NCI-H2196 (cell line): ENCODE results near the gene LCE1C.

Experiments
- DNase-seq: peaks from one replicate; lab custom pipeline; 2025; ENCODE audit not compliant: unreplicated experiment; lab: John Stamatoyannopoulos, UW

Gene LCE1C, protein sequence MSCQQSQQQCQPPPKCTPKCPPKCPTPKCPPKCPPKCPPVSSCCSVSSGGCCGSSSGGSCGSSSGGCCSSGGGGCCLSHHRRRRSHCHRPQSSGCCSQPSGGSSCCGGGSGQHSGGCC

DNA sequence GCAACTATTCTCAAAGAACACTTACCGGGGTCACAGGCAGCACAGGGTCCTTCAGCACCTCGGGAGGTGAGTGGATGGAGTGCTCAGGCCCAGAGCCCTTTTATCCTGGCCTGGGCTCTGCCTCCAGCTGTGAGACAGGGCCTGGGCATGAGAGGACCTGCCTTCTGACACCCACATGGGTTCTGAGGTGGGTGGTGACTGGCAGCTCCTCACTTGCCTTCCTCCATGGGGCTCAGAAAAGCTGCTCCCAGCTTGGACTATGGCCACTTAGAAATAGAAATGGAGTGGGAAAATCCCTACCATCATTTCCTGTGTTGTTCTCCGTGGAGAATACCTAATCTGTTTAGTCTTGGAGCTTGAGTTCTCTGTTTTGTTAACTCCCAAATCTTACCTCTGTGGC is at the start of gene LCE1C:
Gene LCE1C (minus strand): TSS at position 76 of the 400 bp plus-strand sequence. CDS start 1,173 bp downstream, outside the sequence.
- DNase-seq: no peak

DNA sequence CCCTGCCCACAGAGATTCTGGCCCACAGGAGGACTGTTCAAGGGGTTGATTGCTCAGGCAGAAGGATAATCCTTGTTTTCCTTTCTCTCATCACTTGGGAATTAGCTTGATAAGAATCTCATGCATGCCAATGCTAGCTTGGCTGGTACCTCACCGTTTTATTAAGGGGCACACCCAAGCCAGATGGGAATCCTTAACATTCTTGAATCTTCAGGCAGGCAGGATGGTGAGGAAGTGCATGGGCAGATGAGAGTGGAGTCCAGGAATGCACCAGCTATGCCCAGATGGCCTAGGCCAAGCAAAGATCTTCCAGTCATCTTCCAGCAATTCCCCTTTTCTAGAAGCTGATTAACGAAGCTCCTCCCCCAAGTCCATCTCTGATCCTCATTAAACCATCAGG is 49.2 kb upstream of the LCE1C start:
- no peak for DNase-seq

DNA sequence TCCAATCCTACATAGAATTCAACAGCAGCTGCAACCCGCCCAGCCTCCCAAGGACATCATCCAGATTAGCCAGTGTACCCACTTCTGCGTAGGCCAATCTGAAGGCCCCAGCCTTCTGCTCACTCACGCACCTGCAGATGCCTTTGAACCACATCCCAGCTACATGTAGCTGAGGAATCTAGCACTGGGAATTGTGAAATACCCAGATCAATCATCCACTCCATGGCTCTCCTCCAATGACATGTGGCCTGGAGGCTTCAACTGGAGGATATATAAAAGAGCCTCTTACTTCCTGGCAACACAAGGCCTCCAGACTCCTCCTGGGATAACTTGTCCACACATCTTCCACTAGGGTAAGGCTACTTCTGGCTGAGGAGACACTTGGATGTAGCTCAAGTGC is 36.1 kb upstream of the LCE1C start, which contains the start of gene LCE6A:
Gene LCE6A (plus strand): TSS at position 301 of the 400 bp plus-strand sequence. CDS start 665 bp downstream, outside the sequence.
- DNase-seq: no peak

DNA sequence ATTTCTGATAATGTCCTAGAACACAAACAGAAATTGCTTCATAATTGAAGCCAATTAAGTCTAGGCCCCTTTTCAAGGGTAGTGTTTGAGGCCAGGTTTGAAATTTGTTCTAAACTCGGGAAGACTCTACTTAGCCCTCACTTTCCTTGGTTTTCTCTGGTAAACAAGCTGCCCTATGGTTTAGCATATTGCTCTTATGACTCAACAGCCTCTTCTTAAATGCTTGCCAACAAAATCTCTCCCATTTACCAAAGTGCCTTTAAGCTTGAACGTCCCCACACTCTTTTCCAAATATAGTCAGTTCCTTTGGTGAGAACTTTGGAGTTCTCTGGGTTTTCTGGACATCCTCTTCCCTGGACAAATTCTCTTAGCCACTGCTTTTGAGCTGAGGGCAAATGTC is 30.4 kb upstream of the LCE1C start:
- no peak for DNase-seq

DNA sequence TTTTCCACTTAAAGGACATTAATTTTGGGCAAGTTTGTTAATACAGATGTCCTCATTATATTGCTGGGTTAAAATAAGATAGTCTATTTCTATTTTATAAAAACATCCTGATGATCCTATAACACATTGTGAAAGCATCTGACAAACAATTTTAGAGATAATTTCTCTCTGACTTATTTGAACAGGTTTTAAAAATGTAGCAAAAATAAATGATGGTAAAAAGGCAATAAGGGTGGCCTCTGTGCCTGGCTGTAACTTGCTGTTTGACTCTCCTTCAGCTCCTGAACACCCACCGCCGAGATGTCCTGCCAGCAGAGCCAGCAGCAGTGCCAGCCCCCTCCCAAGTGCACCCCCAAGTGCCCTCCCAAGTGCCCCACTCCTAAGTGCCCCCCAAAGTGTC is 20.7 kb upstream of the LCE1C start, which contains the start of gene LCE1A:
Gene LCE1A (plus strand): TSS at position 301 of the 400 bp plus-strand sequence. CDS start 0 bp downstream, at position 301.
- no peak for DNase-seq

DNA sequence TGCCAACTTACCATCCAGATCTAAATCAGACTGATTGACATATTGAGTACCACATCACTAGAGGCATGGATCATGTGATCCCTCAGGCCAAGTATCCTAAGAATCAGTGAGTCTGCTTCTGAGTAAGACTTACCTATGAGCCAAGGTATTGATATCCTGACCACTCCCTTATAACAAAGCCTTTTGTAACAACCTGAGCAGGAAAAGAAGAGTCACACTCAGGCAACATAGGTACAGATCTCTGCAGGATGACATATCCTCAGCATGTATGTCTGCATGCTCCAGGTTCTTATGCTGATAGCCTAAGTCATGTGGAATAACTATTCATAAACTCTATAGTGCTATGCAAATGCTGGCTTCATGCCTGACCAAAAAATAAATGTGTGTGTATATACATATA is 18.5 kb upstream of the LCE1C start:
- DNase-seq: no peak

DNA sequence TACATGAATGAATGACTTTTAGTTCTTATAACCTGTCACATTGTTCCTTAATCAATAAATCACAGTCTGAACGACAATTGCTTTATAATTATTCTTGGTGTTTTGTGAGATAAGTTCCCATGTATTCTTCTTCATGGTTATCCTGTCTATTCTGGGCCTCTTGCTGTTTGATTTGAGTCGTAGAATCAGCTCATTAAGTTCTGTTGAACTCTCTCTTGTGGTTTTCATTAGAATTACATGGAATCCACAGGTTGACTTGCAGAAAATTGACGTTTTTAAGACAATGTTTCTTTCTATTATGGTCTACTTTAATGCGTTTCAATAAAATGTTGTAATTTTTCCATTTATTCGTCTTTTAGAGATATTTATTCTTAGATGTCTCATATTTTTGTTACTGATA is 16.8 kb upstream of the LCE1C start:
- no peak for DNase-seq

DNA sequence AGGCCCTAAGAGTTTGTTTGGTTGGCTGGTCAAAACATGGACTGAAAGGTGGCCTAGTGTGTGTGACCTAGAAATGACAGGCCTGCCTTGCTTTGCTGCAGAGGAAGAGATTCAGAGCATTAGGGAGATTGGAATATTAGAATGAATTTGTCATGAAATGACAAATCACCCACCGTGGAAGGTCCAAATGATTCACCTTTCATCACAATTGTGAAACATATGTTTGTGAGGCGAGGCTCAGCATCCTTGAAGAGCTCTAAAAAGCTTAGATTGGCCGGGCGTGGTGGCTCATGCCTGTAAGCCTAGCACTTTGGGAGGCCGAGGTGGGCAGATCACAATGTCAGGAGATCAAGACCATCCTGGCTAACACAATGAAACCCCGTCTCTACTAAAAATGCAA is 10.9 kb upstream of the LCE1C start:
- DNase-seq: no peak

DNA sequence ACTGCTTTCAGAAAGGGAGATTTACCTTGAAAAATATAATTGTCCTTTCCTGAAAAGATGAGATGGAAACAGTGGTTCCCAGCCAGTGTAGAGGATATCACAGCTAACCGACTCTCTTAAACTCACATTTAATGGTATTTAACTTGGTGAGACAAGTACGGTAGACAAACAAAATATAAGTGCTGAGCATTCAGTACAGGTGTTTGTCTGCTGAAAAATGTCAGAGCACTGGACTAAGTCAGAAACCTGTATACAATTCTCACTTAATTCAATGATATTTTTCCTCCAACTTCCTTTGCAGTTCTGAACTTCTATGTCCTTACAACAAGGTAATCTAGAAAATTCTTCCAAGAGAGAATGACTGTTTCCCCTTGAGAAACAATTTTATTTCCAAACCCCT is 5.2 kb upstream of the LCE1C start, which contains the start of gene LCE1B:
Gene LCE1B (plus strand): TSS at position 301 of the 400 bp plus-strand sequence. CDS start 476 bp downstream, outside the sequence.
- no peak for DNase-seq

DNA sequence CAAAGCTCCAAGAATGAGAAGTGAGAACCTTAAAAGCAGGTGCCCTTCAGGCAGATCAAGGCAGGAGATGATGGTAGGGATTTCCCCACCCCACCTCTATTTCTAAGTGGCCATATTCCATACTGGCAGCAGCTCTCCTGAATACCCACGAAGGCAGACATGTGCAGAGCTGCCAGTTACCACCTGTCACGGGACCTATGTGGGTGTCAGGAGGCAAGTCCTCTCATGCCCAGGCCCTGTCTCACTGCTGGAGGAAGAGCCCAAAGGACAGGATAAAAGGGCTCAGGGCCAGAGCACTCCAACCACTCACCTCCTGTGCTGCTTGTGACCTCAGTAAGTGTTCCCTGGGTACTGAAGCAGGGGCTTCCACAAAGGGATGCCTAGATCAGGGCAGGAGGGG is 4.6 kb upstream of the LCE1C start:
- no peak for DNase-seq

DNA sequence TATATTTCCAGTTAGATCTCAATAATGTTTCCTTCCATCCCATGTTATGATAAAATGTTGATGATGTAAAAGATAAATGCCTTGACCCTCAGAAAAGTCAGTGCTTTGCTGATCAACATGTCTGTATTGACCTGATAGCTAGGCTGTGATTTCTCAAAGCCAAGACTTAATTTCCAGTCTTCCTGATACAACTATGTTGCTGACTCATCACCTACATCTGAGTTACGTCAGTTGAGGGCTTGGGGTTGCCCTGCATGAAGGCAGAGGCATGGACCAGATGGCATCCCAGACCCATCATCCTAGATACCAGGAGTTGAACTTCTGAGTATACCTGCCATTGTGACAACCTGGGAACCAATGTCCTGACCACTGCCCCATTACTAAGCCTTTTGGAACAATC is 5.1 kb downstream of the LCE1C start:
- no peak for DNase-seq

DNA sequence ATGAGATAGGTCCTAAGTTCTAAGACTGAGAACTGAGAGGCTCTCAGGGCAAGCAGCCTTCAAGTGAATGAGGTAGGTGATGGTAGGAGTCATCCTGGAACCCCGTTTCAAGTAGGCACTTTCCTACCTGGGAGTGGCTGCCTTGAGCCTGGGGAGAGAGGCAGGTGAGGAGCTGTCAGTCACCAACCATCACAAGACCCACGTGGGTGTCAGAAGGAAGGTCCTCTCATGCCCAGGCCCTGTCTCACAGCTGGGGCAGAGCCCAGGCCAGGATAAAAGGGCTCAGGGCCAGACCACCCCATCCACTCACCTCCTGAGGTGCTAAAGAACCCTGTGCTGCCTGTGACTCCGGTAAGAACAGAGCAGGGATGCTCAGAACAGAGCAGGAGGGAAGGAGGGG is 10.0 kb downstream of the LCE1C start, which contains the start of gene LCE1D:
Gene LCE1D (plus strand): TSS at position 301 of the 400 bp plus-strand sequence. CDS start 1,074 bp downstream, outside the sequence.
- no peak for DNase-seq

DNA sequence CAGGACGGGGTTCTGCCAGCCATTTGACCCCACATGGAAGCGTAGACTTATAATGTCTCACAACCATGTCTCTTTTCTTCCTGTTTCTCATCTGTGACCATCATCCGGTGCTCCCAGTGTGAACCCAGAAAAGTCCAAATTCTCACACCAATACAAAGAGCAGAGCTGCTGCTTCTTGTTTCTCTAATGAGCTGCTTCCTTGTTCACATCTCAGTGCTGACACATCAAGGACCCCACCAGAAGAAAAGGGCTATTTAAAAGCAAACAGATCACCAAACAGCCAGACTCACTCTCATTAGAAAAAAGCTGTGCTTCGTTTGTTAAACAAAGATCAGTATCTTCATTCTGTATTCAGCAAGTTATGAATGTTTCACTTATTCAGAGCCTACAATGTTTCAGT is 10.8 kb downstream of the LCE1C start:
- no peak for DNase-seq

DNA sequence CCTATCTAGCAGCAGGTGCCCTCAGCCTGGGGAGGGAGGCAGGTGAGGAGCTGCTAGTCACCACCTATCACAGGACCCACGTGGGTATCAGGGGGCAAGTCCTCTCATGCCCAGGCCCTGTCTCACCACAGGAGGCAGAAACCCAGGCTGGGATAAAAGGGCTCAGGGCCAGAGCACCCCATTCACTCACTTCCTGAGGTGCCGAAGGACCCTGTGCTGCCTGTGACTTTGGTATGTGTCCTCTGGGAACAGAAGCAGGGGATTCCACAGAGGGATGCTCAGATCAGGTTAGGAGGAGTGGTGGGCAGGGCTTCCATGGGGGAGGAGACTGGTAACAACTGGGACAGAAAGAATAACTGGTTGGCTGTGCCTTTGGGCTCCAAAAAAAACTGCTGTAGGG is 20.4 kb downstream of the LCE1C start, which contains the start of gene LCE1E:
Gene LCE1E (plus strand): TSS at position 181 of the 400 bp plus-strand sequence. CDS start 1,043 bp downstream, outside the sequence.
- DNase-seq: no peak

DNA sequence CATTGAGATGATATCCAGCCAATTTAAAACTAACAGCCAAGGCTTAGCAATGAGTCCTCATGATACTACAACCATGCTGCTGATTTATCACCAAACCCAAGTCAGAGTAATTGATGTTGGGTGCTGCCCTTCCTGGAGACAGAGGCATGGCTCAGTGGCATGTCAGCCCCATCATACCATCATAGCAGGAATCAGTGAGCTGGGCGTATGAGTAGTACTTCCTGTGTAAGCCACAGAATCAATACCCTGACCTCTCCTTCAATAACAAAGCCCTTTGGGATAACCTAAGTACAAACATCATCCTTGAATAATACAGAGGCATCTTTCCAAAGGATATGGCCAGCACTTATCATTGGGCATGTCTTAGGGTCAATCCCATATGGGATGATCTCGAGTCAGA is 23.4 kb downstream of the LCE1C start:
- no peak for DNase-seq

DNA sequence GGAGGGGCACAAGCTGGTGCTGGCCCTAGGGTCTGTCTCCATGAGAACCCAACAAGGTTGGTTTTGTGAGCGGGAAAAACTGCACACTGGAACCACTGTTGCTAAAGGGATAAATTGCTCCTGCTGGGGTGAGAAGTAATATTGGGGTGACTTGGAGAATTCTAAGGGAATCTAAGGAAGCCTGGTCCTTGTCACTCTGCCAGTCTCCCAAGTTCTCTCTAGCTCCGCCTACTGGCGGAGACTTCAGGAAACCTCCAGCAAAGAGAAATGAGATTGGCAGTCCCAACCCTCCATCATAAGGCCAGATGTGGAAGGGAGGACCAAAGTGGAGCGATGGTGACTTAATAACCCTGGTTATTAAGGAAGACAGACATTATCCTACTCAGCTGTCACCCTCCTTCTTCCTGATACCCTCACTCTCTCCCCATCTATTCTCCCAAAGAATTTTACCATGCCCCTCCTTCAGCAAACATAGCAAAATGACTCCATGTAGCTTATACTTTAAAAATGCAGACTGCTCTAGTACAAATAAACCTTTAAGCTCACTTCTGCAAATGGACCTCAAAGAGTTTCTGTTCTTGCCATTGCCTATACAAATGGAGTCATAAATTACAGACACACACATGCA is 28.8 kb downstream of the LCE1C start:
- no peak for DNase-seq

DNA sequence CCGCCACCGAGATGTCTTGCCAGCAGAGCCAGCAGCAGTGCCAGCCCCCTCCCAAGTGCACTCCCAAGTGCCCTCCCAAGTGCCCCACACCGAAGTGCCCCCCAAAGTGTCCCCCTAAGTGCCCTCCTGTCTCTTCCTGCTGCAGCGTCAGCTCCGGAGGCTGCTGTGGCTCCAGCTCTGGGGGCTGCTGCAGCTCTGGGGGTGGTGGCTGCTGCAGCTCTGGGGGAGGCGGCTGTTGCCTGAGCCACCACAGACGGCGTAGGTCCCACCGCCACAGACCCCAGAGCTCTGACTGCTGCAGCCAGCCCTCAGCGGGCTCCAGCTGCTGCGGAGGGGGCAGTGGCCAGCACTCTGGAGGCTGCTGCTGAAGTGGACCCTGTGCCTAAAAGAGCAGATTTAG is 30.1 kb downstream of the LCE1C start:
- no peak for DNase-seq

DNA sequence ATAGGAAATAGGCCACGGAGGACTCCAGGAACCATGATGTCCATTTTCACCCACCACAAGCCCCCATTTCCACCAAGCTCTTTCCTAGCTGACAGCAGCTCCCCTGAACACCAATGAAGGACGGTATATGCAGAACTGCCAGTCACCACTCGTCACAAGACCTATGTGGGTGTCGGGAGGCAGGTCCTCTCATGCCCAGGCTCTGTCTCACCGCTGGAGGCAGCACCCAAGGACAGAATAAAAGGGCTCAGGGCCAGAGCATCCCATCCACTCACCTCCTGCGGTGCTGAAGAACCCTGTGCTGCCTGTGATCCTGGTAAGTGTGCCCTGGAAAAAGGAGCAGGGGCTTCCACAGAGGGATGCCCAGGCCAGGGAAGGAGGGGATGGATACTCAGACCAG is 31.6 kb downstream of the LCE1C start, which contains the start of gene LCE1F:
Gene LCE1F (plus strand): TSS at position 266 of the 400 bp plus-strand sequence. CDS start 1,232 bp downstream, outside the sequence.
- DNase-seq: no peak

DNA sequence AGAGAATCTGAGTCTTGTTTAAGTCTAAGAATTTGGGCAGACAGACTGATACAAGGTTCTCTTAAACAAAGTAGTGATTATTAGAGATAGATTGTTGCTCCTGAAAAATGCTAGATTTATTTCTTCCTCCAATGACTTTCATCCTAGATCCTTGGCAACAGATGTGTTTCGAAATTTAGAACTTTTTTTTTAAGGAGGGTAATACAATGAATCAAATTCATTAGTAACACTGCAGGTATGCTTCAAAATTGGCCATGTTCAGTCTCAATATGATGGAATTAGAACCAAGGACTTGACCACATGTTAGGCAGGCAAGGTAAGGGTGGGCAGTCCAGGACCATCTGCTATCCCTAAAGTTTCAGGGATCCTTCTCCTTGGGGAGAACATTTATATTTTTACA is 36.0 kb downstream of the LCE1C start:
- DNase-seq: no peak

DNA sequence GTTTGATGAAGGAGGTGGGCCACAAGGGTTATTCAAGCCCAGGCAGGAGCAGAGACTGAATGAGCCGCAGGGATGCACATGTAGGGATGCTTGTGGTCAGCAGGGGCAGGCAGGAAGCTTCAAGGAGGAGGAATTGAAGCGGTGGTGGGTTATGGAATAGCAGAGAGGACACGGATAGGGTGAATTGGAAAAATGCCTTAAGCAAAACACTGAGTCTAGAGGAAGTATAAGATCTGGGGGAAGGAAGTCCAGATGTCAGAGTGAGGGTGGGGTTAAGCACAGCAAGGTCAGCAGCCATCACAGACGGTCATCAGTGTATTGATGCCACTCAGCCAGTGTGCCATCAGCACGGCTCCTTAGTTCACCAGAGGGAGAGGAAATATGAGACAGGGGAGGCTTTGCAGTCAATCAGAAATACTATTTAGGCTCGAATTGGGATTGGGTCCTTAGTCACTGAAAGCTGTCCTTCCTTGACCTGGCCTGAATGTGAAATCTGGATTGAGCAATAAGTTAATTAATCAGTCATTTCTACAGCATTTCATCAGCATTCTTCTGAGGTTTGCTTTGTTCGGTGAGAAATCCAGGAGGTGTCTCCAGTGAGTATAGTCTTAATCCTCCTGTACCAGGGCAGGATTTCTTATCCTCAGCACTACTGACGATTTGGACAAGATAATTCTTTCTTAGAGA is 37.5 kb downstream of the LCE1C start:
- DNase-seq: no peak

DNA sequence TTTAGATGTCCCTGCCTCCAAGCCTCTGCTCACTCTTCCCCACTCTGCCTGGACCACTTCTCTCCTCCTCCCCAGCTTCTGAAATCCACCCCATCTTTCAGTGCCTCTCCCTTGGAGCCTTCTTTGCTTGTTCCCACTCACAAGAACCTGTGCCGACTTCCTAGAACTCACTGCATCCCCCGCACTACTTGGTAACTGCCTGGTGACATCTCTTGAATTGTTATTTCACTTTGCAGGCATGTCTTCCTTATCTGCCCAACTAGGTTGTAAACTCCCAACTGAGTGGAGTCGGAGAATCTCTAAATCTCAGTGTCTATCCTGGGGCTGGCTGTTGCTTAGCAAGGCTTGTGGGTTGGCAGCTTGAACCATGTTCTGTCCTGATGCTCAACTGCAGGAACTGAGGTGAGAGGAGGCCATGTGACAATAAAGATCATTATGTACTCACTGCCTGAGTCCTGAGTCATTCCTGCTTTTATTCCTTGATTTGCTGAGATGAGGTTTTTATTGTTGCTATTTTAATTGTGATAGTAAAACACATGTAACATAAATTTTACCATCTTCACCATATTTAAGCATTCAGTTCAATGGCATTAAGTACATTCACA is 44.7 kb downstream of the LCE1C start:
- no peak for DNase-seq
